Activated CD4-positive, alpha-beta T cell treated with anti-CD3 and anti-CD28 coated beads, Interleukin-2, Interleukin-4, amounts not matched to agents 100 ng/mL and 50 ng/mL, durations not matched to agents 16 hours and 8 hours (primary cell): ENCODE data around the gene SLC30A5.
A peak's percentile ranks its signal among the peaks of the same experiment; 100 is the strongest.
"Not testable (repeated sequence)": the region's sequence is repeated elsewhere in the genome, so short reads cannot be mapped to it uniquely, and the experiment has no call there.

Experiments used
- DNase-seq: peaks from one replicate; pipeline ENCODE4 v3.0.0-alpha.2; 2020; ENCODE audit warnings: low spot score

The SLC30A5 gene

DNA sequence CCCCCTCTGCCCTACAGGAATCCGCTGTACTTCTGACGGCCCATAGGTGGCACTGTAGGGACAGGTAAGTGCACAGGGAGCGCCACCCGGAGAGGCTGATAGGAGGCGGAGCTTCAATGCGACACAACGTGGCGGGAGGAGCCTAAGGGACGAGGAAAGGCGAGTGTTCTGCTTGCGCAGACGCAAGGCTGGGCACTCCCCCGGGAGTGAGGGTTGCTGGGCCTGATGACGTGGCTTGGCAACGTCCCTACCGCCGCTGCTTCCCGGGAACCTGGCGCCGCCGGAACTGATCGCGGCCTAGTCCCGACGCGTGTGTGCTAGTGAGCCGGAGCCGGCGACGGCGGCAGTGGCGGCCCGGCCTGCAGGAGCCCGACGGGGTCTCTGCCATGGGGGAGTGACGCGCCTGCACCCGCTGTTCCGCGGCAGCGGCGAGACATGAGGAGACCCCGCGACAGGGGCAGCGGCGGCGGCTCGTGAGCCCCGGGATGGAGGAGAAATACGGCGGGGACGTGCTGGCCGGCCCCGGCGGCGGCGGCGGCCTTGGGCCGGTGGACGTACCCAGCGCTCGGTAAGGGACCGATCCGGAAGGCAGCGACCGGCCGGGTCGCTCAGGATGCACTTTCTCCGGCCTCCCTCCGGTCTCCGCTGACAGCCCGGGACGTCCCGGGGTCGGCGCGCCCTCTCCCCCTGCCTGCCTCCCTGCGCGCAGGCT is at the start of gene SLC30A5:
SLC30A5 (plus strand) TSS at position 244 of the 712 bp plus-strand sequence; CDS start at position 486, 242 bp downstream.
- peak; percentile 100 for DNase-seq

GRCh38 chr5:69045213-69045612 is 48.6 kb upstream of the SLC30A5 start:
- not testable (repeated sequence) for DNase-seq

- no peak for DNase-seq
These were observed 47.3 kb upstream of the SLC30A5 start for GRCh38 chr5:69046375-69046957.

GRCh38 chr5:69048230-69048629 is 45.6 kb upstream of the SLC30A5 start:
- no peak for DNase-seq

DNA sequence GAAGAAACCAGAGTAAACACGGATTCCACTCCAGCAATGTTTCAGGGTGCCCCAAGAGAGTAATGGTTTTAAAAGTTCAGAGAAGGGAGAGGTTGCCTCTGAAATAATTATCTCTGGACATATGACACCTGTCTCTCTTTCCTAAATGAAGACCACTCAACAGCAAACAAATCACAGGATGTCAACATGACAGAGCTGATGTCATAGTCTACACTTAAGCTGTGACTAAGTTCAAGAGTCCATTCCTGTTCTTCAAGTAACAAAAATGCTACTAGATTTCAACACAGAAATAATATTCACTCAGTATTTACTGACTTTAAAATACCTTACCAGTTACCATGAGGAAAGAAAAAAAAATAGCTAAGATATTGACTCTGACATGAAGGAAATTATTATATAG is 44.7 kb upstream of the SLC30A5 start:
- no peak for DNase-seq

DNA sequence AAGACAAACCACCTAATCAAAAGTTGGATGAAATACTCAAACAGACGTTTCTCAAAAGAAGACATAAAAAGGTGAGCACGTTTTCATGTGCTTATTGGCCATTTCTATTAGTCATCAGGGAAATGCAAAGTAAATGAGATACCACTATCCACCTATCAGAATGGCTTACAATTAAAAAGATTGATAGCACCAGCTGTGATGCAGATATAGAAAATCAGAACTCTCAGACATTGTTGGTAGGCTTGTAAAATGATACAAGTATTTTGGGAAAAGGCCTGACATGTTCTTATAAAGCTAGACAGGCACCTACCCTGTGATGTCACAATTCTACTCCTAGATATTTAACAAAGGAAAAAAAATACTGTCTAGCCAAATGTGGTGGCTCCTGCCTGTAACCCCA is 44.0 kb upstream of the SLC30A5 start:
- DNase-seq: no peak

GRCh38 chr5:69050214-69050613 is 43.6 kb upstream of the SLC30A5 start:
- DNase-seq: no peak

- DNase-seq: no peak
These were observed 41.6 kb upstream of the SLC30A5 start for GRCh38 chr5:69052181-69052580.

GRCh38 chr5:69074664-69075521 is 18.9 kb upstream of the SLC30A5 start:
- no peak for DNase-seq

- no peak for DNase-seq
These were observed 18.2 kb upstream of the SLC30A5 start for GRCh38 chr5:69075522-69076179.

DNA sequence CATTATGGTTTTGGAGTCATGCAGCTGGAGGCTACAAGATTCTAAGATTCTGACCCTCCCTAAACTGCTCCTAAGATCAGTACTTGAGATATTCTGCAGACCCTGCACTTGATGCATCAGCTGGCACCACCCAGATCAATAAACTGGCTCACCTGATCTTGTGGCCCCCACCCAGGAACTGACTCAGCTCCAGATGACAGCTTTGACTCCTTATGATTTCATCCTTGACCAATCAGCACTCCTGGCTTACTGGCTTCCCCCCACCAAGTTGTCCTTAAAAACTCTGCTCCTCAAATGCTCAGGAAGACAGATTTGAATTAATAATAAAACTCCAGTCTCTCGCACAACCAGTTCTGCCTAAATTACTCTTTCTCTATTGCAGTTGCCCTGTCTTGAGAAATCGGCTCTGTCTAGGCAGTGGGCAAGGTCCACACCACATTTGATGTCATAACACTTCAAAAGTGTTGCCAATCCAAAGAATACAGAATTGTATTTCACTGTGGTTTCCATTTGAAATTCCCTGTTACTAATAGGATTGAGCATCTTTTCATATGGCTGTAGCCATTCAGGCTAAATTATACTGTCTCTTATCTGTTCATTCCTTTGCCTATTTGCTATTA is 14.8 kb upstream of the SLC30A5 start:
- no peak for DNase-seq

DNA sequence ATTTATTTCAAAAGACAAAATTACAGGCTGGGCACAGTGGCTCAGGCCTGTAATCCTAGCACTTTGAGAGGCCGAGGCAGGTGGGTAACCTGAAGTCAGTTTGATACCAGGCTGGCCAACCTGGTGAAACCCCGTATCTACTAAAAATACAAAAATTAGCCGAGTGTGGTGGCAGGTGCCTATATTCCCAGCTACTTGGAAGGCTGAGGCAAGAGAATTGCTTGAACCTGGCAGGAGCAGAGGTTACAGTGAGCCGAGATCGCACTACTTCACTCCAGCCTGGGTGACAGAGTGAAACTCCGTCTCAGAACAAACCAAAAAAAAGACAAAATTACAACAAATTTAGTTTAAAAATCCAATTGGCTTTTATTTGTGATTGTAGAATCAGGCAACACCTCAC is 14.3 kb upstream of the SLC30A5 start:
- no peak for DNase-seq

DNA sequence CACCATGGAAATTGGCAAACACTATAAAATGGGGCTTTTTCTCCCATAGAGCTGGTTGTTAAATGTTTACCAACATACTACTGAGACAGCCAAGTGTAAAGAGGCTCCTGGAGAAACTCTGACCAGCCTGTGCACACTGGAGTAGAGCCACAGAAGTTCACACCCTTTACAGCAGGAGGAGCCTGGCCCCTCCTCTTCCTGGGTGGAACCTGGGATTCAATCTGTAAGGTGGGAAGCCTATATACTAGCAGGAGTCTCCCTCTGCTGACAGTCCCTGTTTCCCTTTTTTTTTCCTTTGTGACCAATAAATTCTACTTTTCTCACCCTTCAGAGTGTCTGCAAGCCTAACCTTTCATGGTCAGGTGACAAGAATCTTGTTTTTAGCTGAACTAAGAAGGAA is 10.4 kb upstream of the SLC30A5 start:
- DNase-seq: no peak

GRCh38 chr5:69084195-69084594 is 9.6 kb upstream of the SLC30A5 start:
- no peak for DNase-seq

- DNase-seq: no peak
These were observed 8.9 kb upstream of the SLC30A5 start for GRCh38 chr5:69084903-69085302.

- no peak for DNase-seq
These were observed 7.6 kb upstream of the SLC30A5 start for GRCh38 chr5:69086206-69086605.

DNA sequence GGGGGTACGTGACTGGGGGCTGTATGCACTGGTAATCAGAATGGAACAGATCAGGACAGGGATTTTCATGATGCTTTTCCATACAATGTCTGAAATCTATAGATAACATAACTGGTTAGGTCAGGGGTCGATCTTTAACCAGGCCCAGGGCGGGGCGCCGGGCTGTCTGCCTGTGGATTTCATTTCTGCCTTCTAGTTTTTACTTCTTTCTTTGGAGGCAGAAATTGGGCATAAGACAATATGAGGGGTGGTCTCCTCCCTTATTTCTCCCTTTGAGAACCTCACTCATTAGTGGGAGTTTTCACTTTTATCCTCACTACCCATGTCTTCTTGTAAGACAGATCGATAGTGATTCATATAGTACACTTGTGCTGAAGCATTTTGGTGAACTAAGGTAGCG is 5.8 kb upstream of the SLC30A5 start:
- not testable (repeated sequence) for DNase-seq

- DNase-seq: no peak
These were observed 3.7 kb upstream of the SLC30A5 start for GRCh38 chr5:69090158-69090557.

DNA sequence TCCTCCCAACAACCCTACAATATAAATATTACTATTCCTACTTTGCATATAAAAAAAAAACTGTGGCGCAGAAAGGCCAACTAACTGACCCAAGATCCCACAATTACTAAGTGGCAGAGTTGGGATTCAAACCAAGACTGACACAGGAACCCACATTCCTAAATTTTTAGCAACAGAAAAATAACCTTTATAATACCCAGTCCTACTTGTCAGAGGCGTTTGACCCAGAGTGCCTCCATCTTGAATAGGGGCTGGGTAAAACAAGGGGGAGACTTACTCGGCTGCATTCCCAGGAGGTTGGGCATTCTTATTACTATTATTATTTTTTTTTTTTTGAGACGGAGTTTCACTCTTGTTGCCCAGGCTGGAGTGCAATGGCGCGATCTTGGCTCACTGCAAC is 2.0 kb upstream of the SLC30A5 start:
- no peak for DNase-seq

DNA sequence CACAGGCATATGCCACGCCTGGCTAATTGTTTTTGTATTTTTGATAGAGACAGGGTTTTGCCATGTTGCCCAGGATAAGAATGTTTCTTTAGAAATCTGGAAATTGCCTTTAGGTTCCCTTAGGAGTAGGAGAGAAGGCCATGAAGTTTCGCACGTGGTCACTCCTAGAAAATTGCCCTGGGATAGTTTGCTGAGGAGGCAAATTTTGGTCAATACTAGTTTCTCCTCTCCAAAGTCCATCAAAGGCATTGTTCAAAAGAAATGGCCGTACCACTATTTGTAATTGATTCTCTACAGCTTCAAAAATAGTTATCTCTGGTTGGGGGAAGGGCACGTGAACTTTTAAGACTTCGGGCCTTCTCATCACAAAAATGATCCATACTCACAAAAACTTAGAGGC is 845 bp upstream of the SLC30A5 start:
- no peak for DNase-seq

DNA sequence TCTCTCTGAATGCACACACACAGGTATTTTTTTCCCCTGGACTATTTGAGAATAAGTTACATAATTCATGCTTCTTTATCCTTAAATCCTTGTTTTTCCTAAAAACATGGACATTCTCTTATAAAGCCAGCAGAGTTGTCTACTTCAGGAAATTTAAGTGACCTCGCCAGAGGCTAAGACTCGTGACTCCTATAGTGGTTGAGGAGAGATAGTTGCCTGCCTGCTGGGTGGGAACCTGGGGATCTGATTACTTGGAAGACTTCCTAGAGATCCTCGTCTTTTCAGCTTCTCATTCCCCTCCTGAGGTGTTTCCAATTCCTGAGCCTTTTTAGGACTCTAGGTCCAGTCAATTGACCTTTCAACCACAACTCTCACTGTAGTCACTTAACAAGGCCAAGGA is 5.5 kb downstream of the SLC30A5 start:
- DNase-seq: no peak

- DNase-seq: no peak
These were observed 9.7 kb downstream of the SLC30A5 start for GRCh38 chr5:69103521-69103920.
